Dendritic cell treated with granulocyte-macrophage colony-stimulating factor and Interleukin-4, amounts not matched to agents 40 ng/mL and 50 ng/mL, for 4 days (primary cell): Measurements from ENCODE around the gene SCN4A.

Source experiments
- H3K27ac Mint-ChIP-seq: one replicate; pipeline ENCODE4 v1.8.0; 2022; ENCODE audit warnings: mild to moderate bottlenecking, mixed read lengths
- H3K27me3 Mint-ChIP-seq: one replicate; pipeline ENCODE4 v1.8.0; 2022; ENCODE audit warnings: mild to moderate bottlenecking, mixed read lengths
- H3K36me3 Mint-ChIP-seq: one replicate; pipeline ENCODE4 v1.8.0; 2022; ENCODE audit warnings: low read depth, mixed read lengths
- H3K4me1 Mint-ChIP-seq: one replicate; pipeline ENCODE4 v1.8.0; 2022; ENCODE audit warnings: low read depth, mixed read lengths
- H3K4me3 Mint-ChIP-seq: one replicate; pipeline ENCODE4 v1.8.0; 2022; ENCODE audit warnings: mild to moderate bottlenecking, moderate library complexity, mixed read lengths
- H3K9me3 Mint-ChIP-seq: one replicate; pipeline ENCODE4 v1.8.0; 2022; ENCODE audit warnings: mixed read lengths
- intact Hi-C: fragments of 100-400 bp; cut with micrococcal nuclease; formaldehyde crosslinking; loops from one replicate; pipeline ENCODE4 v1.15.0; 2022

SCN4A gene

DNA sequence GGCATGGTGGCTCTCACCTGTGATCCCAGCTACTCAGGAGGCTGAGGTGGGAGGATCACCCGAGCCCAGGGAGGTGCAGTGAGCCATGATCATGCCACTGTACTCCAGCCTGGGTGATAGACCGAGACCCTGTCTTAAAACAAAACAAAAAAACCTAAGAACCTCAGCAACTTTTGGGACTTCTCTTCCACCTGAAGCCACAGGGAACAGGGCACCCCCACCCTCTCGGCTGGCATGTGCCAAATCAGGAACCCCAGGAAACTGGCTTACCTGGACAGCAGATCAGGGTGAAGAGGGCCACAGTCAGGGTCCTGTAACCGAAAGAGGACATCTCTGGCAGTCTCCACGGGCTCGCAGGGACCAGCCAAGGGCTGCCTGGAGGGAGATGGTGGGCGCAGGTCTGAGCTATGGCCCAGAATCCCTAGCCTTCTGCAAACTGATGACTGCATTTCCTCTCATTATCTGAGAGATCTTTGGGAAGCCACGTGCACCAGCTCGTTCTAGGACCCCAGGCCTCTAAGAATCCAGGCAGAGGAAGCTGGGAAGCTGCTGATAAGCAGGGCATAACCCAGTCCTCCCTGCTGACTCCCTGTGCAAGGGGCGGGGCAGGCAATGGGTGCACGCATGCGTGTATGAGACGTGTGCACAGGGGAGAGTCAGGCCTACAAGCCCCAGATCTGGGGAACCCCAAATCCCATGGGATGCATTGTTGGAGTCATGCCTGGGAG lies 33.8 kb upstream of the SCN4A start:
- no peak overlapping the region for H3K27ac Mint-ChIP-seq
- intact Hi-C loops = no loop called here
- peaks cover 29% of the 10 kb centered on the region for H3K36me3 Mint-ChIP-seq
- H3K4me1 Mint-ChIP-seq = peaks cover 46% of the 10 kb centered on the region
- H3K9me3 Mint-ChIP-seq = no peaks in the 10 kb centered on the region
- H3K4me3 Mint-ChIP-seq = no peak overlapping the region
- no peaks in the 10 kb centered on the region for H3K27me3 Mint-ChIP-seq

- Mint-ChIP-seq H3K4me1 (peaks cover 53% of the 10 kb centered on the region), H3K36me3 (peaks cover 29% of the 10 kb centered on the region), H3K4me3 (no peak overlapping the region), H3K27ac (peak overlapping the region; percentile 14), H3K9me3 (no peaks in the 10 kb centered on the region), H3K27me3 (no peaks in the 10 kb centered on the region)
- intact Hi-C loops = no loop called here
Measured at GRCh38 chr17:64005734-64006167, 33.0 kb upstream of the SCN4A start.

GRCh38 chr17:64004903-64005733 lies 32.4 kb upstream of the SCN4A start:
- H3K36me3 Mint-ChIP-seq = peaks cover 29% of the 10 kb centered on the region
- H3K4me3 Mint-ChIP-seq = no peak overlapping the region
- intact Hi-C loops = no loop called here
- H3K27ac Mint-ChIP-seq = peak overlapping the region; percentile 14
- H3K9me3 Mint-ChIP-seq = no peaks in the 10 kb centered on the region
- H3K27me3 Mint-ChIP-seq = peaks cover 5% of the 10 kb centered on the region
- H3K4me1 Mint-ChIP-seq = peaks cover 56% of the 10 kb centered on the region

- H3K4me3 Mint-ChIP-seq = no peak overlapping the region
- intact Hi-C loops = no loop called here
- H3K27ac Mint-ChIP-seq = peak overlapping the region; percentile 6
- H3K36me3 Mint-ChIP-seq = peaks cover 29% of the 10 kb centered on the region
- H3K27me3 Mint-ChIP-seq = peaks cover 13% of the 10 kb centered on the region
- no peaks in the 10 kb centered on the region for H3K9me3 Mint-ChIP-seq
- peaks cover 55% of the 10 kb centered on the region for H3K4me1 Mint-ChIP-seq
Measured at GRCh38 chr17:64004218-64004770, 31.6 kb upstream of the SCN4A start.

DNA sequence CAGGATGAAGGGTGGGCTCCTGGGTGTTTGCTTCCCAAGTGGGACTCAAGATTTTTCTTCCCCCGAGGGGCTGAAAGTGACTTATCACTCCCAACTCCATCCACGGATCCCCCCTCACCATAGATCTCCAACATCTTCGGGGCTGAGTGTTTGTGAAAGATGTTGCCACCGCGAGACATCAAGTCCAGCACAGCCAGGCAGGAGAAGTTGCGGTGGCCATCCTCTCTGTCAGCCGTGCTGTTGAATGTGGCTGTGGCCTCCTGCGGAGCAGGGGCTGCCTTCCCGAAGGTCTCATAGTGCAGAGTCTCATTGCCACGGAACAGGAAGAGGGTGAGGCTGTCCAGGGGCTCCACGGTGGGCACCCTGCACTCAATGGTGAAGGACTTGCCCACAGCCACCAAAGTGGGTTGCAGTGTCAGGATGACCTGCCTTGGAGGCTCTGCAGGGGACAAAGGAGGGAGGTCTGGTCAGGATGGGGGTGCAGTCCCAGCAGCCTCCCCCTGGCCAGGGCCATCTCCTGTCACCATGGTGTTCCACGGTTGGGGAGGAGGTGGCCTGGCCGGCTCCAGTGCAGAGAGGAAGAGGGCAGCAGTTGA lies 30.9 kb upstream of the SCN4A start:
- Mint-ChIP-seq H3K4me3 (no peak overlapping the region), H3K27me3 (peaks cover 20% of the 10 kb centered on the region), H3K36me3 (peaks cover 29% of the 10 kb centered on the region), H3K9me3 (no peaks in the 10 kb centered on the region), H3K27ac (peak overlapping the region; percentile 6), H3K4me1 (peaks cover 55% of the 10 kb centered on the region)
- intact Hi-C loops = no loop called here

DNA sequence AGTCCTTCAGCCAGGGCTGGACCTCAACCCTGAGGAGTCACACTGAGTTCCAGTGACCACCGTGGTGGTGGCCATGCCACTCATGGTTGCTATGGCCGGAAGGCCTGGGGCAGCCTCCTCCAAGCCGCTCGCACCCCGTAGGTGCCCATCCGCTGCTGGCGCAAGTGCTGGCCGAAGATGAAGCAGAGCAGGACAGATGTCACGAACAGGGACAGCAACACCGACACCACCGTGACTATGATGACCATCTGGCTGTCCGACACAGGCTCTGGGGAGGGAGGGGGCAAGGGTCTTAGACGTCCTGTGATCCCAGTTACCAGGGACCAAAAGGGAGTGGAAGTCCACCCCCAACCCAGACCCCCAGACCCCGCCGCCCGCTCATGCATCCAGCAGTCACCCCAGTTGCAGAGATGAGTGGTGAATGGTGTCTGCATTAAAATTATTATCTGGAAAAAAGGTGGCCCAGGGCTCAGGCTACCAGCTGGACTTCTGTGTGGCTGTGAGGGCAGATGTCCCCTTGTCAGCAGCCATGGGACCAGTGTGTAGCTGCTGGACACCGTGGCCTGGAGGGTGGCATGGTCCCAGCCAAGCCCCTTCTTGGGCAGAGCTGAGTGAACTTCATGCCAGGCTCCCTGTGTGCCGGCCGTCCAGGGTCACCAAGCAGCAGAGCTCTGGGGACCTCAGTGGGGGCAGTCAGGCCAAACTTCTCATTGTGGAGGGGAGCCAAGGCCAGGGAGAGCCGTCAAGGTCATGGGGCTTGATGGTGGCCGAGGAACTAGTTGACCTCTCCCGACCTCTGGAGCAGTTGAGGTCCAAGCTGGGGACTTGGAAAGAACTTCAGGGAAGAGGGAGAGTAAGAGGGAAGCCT lies 30.2 kb upstream of the SCN4A start:
- Mint-ChIP-seq H3K4me1 (peaks cover 55% of the 10 kb centered on the region), H3K4me3 (no peak overlapping the region), H3K27me3 (peaks cover 25% of the 10 kb centered on the region), H3K9me3 (no peaks in the 10 kb centered on the region), H3K27ac (no peak overlapping the region), H3K36me3 (peaks cover 36% of the 10 kb centered on the region)
- intact Hi-C loops = no loop called here

GRCh38 chr17:64001763-64002529 lies 29.2 kb upstream of the SCN4A start:
- intact Hi-C loops = no loop called here
- Mint-ChIP-seq H3K4me1 (peaks cover 52% of the 10 kb centered on the region), H3K36me3 (peaks cover 36% of the 10 kb centered on the region), H3K27ac (peak overlapping the region; percentile 64), H3K4me3 (no peak overlapping the region), H3K27me3 (peaks cover 34% of the 10 kb centered on the region), H3K9me3 (no peaks in the 10 kb centered on the region)

GRCh38 chr17:64001091-64001579 lies 28.4 kb upstream of the SCN4A start:
- Mint-ChIP-seq H3K4me1 (peaks cover 46% of the 10 kb centered on the region), H3K27ac (peak overlapping the region; percentile 64), H3K4me3 (no peak overlapping the region), H3K9me3 (no peaks in the 10 kb centered on the region), H3K27me3 (peaks cover 42% of the 10 kb centered on the region), H3K36me3 (peaks cover 36% of the 10 kb centered on the region)
- intact Hi-C loops = no loop called here

GRCh38 chr17:63999680-64000531 lies 27.2 kb upstream of the SCN4A start:
- intact Hi-C loops = no loop called here
- H3K9me3 Mint-ChIP-seq = no peaks in the 10 kb centered on the region
- H3K27me3 Mint-ChIP-seq = peaks cover 50% of the 10 kb centered on the region
- no peak overlapping the region for H3K4me3 Mint-ChIP-seq
- peaks cover 46% of the 10 kb centered on the region for H3K4me1 Mint-ChIP-seq
- peaks cover 28% of the 10 kb centered on the region for H3K36me3 Mint-ChIP-seq
- no peak overlapping the region for H3K27ac Mint-ChIP-seq

DNA sequence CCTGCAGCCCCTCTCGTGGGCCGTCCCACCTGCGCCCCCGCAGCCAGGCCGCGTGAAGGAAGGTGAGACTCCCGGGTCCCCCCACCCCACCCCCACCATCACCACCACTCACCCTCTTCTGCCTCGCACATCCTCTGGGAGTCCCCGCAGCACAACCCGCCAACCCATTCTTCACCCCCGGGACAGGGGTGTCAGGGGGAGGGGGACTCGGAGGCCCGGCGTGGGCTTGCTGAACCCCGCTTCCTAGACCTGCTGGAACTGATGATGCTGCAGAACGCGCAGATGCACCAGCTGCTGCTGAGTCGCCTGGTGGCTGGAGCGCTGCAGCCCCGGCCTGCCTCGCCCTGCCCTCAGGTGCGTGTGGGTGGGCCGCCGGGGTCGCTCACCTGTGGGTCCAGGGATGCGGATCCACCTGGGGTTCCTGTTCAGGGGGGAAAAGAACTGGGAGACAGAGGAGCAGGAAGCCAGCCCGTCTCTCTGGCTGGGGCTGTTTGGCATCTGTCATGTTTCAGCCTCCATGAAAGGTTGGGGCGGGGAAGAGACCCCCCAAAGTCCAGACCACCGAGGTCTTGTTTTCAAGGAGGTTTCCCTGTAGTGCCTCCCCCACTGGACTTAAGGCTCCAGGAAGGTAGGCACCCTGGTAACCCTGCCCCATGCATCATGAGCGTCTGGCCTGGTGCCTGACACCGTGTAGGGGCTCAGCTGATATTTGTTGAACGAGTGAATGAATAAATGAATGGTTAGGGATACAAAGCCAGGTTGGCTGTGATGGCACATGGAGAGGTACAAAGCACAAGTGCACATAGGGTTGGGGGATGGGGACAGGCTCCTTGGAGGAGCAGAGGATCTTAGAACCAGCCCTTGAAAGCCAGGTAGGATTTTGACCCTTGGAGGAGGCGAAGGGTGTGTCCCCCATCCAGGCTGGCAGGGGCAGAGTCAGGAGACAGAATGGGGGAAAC lies 26.3 kb upstream of the SCN4A start:
- intact Hi-C loops = no loop called here
- peaks cover 50% of the 10 kb centered on the region for H3K27me3 Mint-ChIP-seq
- H3K9me3 Mint-ChIP-seq = no peaks in the 10 kb centered on the region
- peak overlapping the region; percentile 97 for H3K4me3 Mint-ChIP-seq
- peaks cover 19% of the 10 kb centered on the region for H3K36me3 Mint-ChIP-seq
- peaks cover 51% of the 10 kb centered on the region for H3K4me1 Mint-ChIP-seq
- peak overlapping the region; percentile 75 for H3K27ac Mint-ChIP-seq

DNA sequence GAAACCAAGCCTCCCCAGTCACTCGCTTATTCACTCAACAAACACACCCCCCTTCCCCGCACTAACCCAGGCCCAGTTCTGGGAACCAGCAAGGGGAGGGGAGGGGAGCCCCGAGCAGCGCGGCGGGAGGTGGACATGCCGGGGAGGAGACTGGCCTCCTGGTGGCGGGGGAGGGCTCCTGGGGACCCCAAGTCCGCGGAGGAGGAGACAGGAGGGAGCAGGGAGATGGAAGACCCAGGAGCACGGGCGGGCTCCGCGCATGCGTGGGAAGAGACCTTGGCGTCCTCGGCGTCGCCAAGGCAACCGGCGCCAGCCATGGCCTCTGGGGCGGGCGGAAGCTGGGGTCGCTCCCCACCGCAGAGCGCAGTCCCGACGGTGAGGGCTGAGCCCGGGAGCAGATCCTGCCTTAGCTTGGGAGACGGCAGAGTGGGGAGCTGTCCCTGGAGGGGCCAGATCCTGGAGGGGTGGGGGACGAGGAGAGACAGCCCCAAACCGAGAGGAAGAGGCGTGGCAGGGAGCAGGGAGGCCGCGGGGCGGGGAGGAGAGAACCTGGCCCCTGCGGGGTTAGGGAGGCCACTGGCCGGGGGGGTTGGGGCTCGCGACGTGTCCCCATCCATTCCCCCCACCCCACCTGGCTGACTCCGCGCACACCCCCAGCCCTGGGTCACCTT lies 25.5 kb upstream of the SCN4A start, which contains the start of gene PRR29:
Gene PRR29 (plus strand): TSS at position 302 of the 671 bp plus-strand sequence. CDS start 14 bp downstream, at position 316.
- peaks cover 57% of the 10 kb centered on the region for H3K4me1 Mint-ChIP-seq

More for the DNA sequence above, 25.5 kb upstream of the SCN4A start, which contains the start of gene PRR29:
- H3K9me3 Mint-ChIP-seq = no peaks in the 10 kb centered on the region
- intact Hi-C loops = no loop called here
- peak within 1 kb of the TSS; percentile 75 for H3K27ac Mint-ChIP-seq
- H3K4me3 Mint-ChIP-seq = peak within 1 kb of the TSS; percentile 97
- H3K36me3 Mint-ChIP-seq = peaks cover 11% of the 10 kb centered on the region
- peaks cover 50% of the 10 kb centered on the region for H3K27me3 Mint-ChIP-seq
